RWPE2 (cell line): ENCODE data around the gene MLX.

ENCODE experiments used
- ATAC-seq: fragments of 200-7000 bp; cut with Tn5 transposase; 3 replicates; pipeline ENCODE4 v1.9.1; 2021; ENCODE audit warnings: low read depth
- DNase-seq: peaks from one replicate; pipeline ENCODE4 v3.0.0-alpha.2; 2020; ENCODE audit warnings: low spot score
- H3K27ac ChIP-seq: fragments of 450-650 bp; 2 replicates; pipeline ENCODE4 v1.5.1; 2017; ENCODE audit warnings: mild to moderate bottlenecking; ENCODE audit not compliant: poor library complexity, severe bottlenecking
- H3K27me3 ChIP-seq: fragments of 250-450 bp; sonication (Bioruptor Pico); 2 replicates; pipeline ENCODE4 v1.5.1; 2021; ENCODE audit warnings: mild to moderate bottlenecking, moderate library complexity; ENCODE audit not compliant: insufficient read depth, poor library complexity, severe bottlenecking
- H3K36me3 ChIP-seq: fragments of 250-450 bp; sonication (Bioruptor Pico); 2 replicates; pipeline ENCODE4 v1.5.1; 2020; ENCODE audit warnings: low read depth, mild to moderate bottlenecking, moderate library complexity
- H3K4me1 ChIP-seq: fragments of 250-450 bp; sonication (Bioruptor Pico); 2 replicates; pipeline ENCODE4 v1.5.1; 2021; ENCODE audit warnings: mild to moderate bottlenecking, moderate library complexity; ENCODE audit not compliant: insufficient read depth, poor library complexity, severe bottlenecking
- H3K4me3 ChIP-seq: fragments of 250-450 bp; sonication (Bioruptor Pico); 2 replicates; pipeline ENCODE4 v1.5.1; 2021; ENCODE audit warnings: mild to moderate bottlenecking, moderate library complexity; ENCODE audit not compliant: severe bottlenecking
- H3K9me3 ChIP-seq: fragments of 250-450 bp; sonication (Bioruptor Pico); 2 replicates; pipeline ENCODE4 v1.5.1; 2021; ENCODE audit warnings: mild to moderate bottlenecking, moderate library complexity; ENCODE audit not compliant: severe bottlenecking
- TF ChIP-seq, protein P1 (sequence below): fragments of 450-650 bp; IDR thresholded peaks from one replicate; pipeline ENCODE4 v1.5.1; 2017; ENCODE audit warnings: mild to moderate bottlenecking, moderate library complexity; ENCODE audit not compliant: poor library complexity, severe bottlenecking

MLX gene

DNA sequence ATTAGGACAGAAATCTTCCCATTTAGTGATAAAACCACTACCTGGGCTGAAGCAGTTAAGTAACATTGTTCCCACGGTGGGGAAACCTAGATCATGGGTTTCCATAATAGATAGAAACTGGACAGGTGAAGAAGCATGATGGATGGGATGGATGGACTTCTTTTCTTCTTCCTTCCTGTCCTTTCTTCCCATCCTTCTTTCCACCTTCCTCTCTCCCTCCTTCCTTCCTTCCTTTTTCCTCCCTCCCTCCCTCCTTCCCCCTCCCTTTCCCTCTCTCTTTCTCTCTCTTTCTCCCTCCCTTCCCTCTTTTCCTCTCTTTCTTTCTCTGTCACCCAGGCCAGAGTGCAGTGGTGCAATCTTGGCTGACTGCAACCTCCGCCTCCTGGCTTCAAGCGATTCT is 7.6 kb downstream of the MLX start:
- TF ChIP-seq, protein P1, sequence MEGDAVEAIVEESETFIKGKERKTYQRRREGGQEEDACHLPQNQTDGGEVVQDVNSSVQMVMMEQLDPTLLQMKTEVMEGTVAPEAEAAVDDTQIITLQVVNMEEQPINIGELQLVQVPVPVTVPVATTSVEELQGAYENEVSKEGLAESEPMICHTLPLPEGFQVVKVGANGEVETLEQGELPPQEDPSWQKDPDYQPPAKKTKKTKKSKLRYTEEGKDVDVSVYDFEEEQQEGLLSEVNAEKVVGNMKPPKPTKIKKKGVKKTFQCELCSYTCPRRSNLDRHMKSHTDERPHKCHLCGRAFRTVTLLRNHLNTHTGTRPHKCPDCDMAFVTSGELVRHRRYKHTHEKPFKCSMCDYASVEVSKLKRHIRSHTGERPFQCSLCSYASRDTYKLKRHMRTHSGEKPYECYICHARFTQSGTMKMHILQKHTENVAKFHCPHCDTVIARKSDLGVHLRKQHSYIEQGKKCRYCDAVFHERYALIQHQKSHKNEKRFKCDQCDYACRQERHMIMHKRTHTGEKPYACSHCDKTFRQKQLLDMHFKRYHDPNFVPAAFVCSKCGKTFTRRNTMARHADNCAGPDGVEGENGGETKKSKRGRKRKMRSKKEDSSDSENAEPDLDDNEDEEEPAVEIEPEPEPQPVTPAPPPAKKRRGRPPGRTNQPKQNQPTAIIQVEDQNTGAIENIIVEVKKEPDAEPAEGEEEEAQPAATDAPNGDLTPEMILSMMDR, result no peak
- Histone ChIP-seq H3K9me3 (no peaks in the 10 kb centered on the region), H3K27me3 (no peaks in the 10 kb centered on the region), H3K36me3 (peaks cover 79% of the 10 kb centered on the region), H3K27ac (no peak overlapping the region), H3K4me1 (peaks cover 15% of the 10 kb centered on the region), H3K4me3 (no peak overlapping the region)
- DNase-seq (no peak), ATAC-seq (no peak)

DNA sequence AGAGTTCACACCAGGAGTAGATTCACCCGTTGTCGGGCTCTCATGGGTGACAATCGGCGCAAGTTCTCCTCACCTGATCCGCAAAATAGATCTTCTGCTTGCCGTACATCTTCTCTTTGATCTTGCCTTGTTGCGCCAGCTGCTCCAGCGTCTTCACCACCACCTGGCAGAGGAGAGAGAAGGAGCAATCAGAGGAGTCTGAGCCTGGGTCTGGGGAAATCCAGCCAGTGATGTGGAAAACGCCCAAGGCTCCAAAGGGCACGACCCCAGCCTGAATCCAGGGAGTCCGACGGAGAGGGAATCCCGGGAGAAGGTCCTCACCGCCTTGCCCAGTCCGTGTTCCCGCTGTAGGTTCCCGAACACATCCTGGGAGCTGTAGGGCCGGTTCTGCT is 10.2 kb downstream of the MLX start:
- H3K9me3 ChIP-seq, result no peaks in the 10 kb centered on the region
- H3K4me1 ChIP-seq, result peaks cover 15% of the 10 kb centered on the region
- peak overlapping the region; percentile 69 for H3K27ac ChIP-seq
- DNase-seq (no peak), ATAC-seq (peak; percentile 35)
- peaks cover 68% of the 10 kb centered on the region for H3K36me3 ChIP-seq
- TF ChIP-seq, protein P1, result no peak
- H3K27me3 ChIP-seq, result no peaks in the 10 kb centered on the region
- peak overlapping the region; percentile 63 for H3K4me3 ChIP-seq

DNA sequence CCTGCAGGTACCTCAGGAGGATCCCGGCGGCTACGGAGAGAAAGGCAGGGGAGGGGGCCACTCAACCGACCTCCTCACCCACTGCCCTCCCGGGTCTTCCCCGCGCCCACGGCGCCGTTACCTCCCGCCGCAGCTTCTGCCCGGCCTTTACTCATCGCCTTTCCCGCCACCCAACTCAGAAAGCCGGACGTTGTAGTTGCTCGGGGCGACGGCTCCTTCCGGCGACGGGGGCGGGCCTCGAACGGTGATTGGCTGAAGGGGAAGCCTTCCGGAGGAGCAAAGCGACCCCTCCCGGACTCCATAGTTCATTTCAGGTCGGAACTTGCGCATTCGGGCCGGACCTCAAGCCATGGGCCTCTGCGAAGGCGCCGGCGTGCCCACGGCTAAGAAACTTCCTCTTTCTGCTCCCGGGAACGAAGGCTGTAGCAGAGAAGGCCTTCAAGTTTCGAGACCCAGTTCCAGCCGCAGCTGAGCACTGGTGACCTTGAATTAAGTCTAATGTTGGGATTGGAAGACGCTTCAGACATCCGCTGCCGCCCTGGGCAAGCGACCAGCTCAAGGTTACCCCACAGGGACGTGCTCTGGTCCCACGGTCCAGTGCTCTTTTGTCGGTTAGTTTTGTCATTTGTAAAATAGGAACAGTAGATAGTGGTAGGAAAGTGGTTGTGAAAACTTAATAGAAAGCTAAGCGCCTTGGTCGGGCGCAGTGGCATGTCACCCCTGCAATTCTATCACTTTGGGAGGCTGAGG is 10.8 kb downstream of the MLX start, which contains the start of gene PSMC3IP:
Gene PSMC3IP (minus strand): TSS at position 198 of the 750 bp plus-strand sequence. CDS start 43 bp downstream, at position 155.
- H3K4me1 ChIP-seq, result peaks cover 15% of the 10 kb centered on the region
- peak; percentile 90 for ATAC-seq
- DNase-seq, result peak; percentile 95
- no peaks in the 10 kb centered on the region for H3K27me3 ChIP-seq
- peak within 1 kb of the TSS; percentile 63 for H3K4me3 ChIP-seq
- H3K27ac ChIP-seq, result peak within 1 kb of the TSS; percentile 69
- H3K9me3 ChIP-seq, result no peaks in the 10 kb centered on the region
- TF ChIP-seq, protein P1, result no peak
- peaks cover 68% of the 10 kb centered on the region for H3K36me3 ChIP-seq

DNA sequence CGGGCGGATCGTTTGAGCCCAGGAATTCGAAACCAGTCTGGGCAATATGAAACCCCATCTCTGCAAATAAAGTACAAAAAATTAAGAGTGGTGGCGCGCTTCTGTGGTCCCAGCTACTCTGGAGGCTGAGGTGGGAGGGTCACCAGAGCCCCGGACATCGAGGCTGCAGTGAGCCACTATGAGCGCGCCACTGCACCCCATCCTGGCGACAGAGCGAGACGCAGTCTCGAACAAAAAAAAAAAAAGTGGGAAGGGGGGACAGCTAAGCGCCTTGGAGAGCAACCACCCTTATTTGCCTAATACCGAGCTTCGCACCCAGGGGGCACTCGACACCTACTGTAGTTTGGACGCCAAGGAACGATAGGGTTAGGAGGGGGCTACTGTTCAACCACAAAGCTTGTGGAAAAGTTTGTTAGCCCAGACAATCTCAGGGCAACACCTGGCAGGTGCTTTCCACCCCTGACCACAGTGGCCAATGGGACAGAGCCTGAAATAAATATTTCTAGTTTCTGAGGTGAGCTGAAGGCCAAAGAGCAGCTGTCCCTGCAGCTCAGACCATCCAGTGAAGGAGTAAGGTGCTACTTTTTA is 11.5 kb downstream of the MLX start:
- peak; percentile 62 for ATAC-seq
- Histone ChIP-seq H3K9me3 (no peaks in the 10 kb centered on the region), H3K27ac (peak overlapping the region; percentile 69), H3K4me1 (peaks cover 15% of the 10 kb centered on the region), H3K4me3 (peak overlapping the region; percentile 63), H3K27me3 (no peaks in the 10 kb centered on the region), H3K36me3 (peaks cover 68% of the 10 kb centered on the region)
- TF ChIP-seq, protein P1, result peak; percentile 80
- no peak for DNase-seq
